ENCODE measurements around the gene ZMIZ1.
A peak's percentile ranks its signal among the peaks of the same experiment; 100 is the strongest.

The ZMIZ1 gene

GRCh38 chr10:79149345-79149661, 80.5 kb downstream of the ZMIZ1 start:
- no peak for DNase-seq

- DNase-seq = no peak
Measured at GRCh38 chr10:79149662-79150443, 81.1 kb downstream of the ZMIZ1 start.

- DNase-seq = no peak
Measured at GRCh38 chr10:79150444-79150754, 81.6 kb downstream of the ZMIZ1 start.

GRCh38 chr10:79152423-79152817, 83.7 kb downstream of the ZMIZ1 start:
- DNase-seq = no peak

- peak in 43 of 56 donors; percentile 18 to 79 (median 48) for DNase-seq
Measured at GRCh38 chr10:79153745-79154144, 85.0 kb downstream of the ZMIZ1 start.

- DNase-seq = peak in 2 of 56 donors; percentile 9 to 15
Measured at GRCh38 chr10:79155301-79156081, 86.7 kb downstream of the ZMIZ1 start.

- DNase-seq = no peak
Measured at GRCh38 chr10:79156334-79157274, 87.8 kb downstream of the ZMIZ1 start.

- no peak for DNase-seq
Measured at GRCh38 chr10:79158004-79158340, 89.2 kb downstream of the ZMIZ1 start.

GRCh38 chr10:79158402-79159097, 89.8 kb downstream of the ZMIZ1 start:
- no peak for DNase-seq

GRCh38 chr10:79159141-79159651, 90.4 kb downstream of the ZMIZ1 start:
- no peak for DNase-seq

- DNase-seq = peak in 6 of 56 donors; percentile 16 to 37 (median 30)
Measured at GRCh38 chr10:79159785-79160184, 91.0 kb downstream of the ZMIZ1 start.

GRCh38 chr10:79160191-79160590, 91.4 kb downstream of the ZMIZ1 start:
- no peak for DNase-seq

- DNase-seq = no peak
Measured at GRCh38 chr10:79161557-79161956, 92.8 kb downstream of the ZMIZ1 start.

- no peak for DNase-seq
Measured at GRCh38 chr10:79162022-79162421, 93.3 kb downstream of the ZMIZ1 start.

GRCh38 chr10:79162861-79163665, 94.3 kb downstream of the ZMIZ1 start:
- DNase-seq = no peak

- no peak for DNase-seq
Measured at GRCh38 chr10:79163666-79163975, 94.9 kb downstream of the ZMIZ1 start.

GRCh38 chr10:79164075-79164474, 95.3 kb downstream of the ZMIZ1 start:
- no peak for DNase-seq

- peak in 1 of 56 donors; percentile 59 for DNase-seq
Measured at GRCh38 chr10:79165070-79165778, 96.5 kb downstream of the ZMIZ1 start.

GRCh38 chr10:79166312-79166721, 97.6 kb downstream of the ZMIZ1 start:
- no peak for DNase-seq

- peak in 1 of 56 donors; percentile 21 for DNase-seq
Measured at GRCh38 chr10:79166741-79167140, 98.0 kb downstream of the ZMIZ1 start.
